ENCODE results near the gene MCTP1. TPM values are rescaled to one million over a fixed set of nuclear protein-coding genes. Genes with fewer than 3 reads are reported as not detected.

Gene MCTP1
- total and polyA plus RNA-seq, 7 experiments from 2014 or later = 0.75 to 38.9 (median 2.3) TPM; not detected in 1

DNA sequence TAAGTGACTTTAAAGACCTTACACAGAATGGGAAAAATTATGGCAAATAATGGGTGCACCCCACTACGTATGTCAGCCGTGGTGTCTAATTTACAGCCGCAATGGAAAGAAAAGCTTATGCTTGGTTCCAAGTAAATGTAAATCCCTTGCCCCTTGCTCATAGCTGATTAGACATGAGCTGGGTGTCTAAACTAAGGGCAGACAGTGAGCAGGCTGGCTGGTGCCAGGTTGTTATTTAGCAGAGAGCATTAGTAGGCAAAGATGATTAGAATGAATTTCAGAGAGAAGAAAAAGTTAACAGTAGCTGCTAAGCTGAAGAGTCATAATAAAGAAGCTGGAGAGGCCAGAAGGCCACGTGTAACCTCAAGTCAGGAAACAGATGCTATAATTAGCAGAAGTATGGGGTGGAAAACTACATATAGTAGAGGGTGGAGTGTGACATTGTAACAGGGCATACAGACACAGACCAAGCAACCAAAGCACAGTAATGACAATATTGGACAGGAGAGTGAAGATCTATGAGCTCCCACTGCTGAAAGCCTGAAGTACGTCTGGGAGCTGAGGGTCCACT is 257.7 kb downstream of the MCTP1 start:
- DNase-seq (no peak), ATAC-seq (peak; percentile 76)
- Histone ChIP-seq H3K27ac (ENCODE audit: low read depth, low read length) (no peak overlapping the region), H3K36me3 (ENCODE audit: control insufficient read depth in 2 of 3, insufficient read depth in 3 of 3, low read length in 3 of 3) (no peaks in the 10 kb centered on the region), H3K27me3 (ENCODE audit: control insufficient read depth in 2 of 2, insufficient read depth in 2 of 2, low read length in 2 of 2) (no peaks in the 10 kb centered on the region), H3K4me3 (ENCODE audit: low read length) (no peak overlapping the region), H3K4me1 (ENCODE audit: control insufficient read depth in 2 of 2, insufficient read depth in 2 of 2, low read length in 2 of 2) (no peaks in the 10 kb centered on the region), H3K9me3 (ENCODE audit: control insufficient read depth in 2 of 3, low read length in 3 of 3) (no peaks in the 10 kb centered on the region)
- ChIA-PET POLR2A (no interaction called here), CTCF (no interaction called here)
- Mint-ChIP-seq H3K4me3 (peak overlapping the region in 1 of 10 donors; percentile 10), H3K36me3 (no peaks in the 10 kb centered on the region), H3K4me1 (peaks cover 7 to 14% (median 9%) of the 10 kb centered on the region in 7 donors), H3K27me3 (peaks cover 0 to 6% (median 5%) of the 10 kb centered on the region in 5 donors), H3K9me3 (peaks cover 0 to 6% (median under 1%) of the 10 kb centered on the region in 11 donors), H3K27ac (peak overlapping the region in 1 of 9 donors; percentile 1)
- intact Hi-C loops (cut with micrococcal nuclease) = no loop called here

DNA sequence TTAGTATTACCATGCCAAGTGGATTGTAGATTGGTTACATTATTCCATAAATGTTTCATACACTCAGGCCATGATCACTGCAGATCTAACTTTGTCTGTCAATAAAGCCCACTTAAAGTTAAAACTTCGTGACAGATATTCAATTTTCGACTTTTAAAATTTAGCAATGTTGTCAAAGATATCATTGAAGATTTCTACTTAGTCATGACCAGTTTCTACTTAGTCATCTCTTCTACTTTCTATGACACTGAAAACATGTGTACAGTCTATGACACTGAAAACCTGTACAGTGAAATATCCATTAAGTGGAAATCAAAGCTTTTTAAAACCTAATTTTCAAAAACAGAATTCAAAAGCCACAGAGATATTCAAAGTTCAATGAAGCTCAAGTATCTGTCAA is 258.2 kb downstream of the MCTP1 start:
- Histone ChIP-seq H3K36me3 (ENCODE audit: control insufficient read depth in 2 of 3, insufficient read depth in 3 of 3, low read length in 3 of 3) (no peaks in the 10 kb centered on the region), H3K9me3 (ENCODE audit: control insufficient read depth in 2 of 3, low read length in 3 of 3) (no peaks in the 10 kb centered on the region), H3K27ac (ENCODE audit: low read depth, low read length) (no peak overlapping the region), H3K27me3 (ENCODE audit: control insufficient read depth in 2 of 2, insufficient read depth in 2 of 2, low read length in 2 of 2) (no peaks in the 10 kb centered on the region), H3K4me3 (ENCODE audit: low read length) (no peak overlapping the region), H3K4me1 (ENCODE audit: control insufficient read depth in 2 of 2, insufficient read depth in 2 of 2, low read length in 2 of 2) (no peaks in the 10 kb centered on the region)
- peaks cover 0 to 6% (median 3%) of the 10 kb centered on the region in 5 donors for H3K27me3 Mint-ChIP-seq
- POLR2A ChIA-PET = no interaction called here
- ATAC-seq (no peak), DNase-seq (no peak)
- peaks cover 7 to 14% (median 9%) of the 10 kb centered on the region in 7 donors for H3K4me1 Mint-ChIP-seq
- intact Hi-C loops (cut with micrococcal nuclease) = no loop called here
- H3K4me3 Mint-ChIP-seq = no peak overlapping the region
- peaks cover 0 to 2% (median 0%) of the 10 kb centered on the region in 11 donors for H3K9me3 Mint-ChIP-seq
- H3K27ac Mint-ChIP-seq = no peak overlapping the region
- no peaks in the 10 kb centered on the region for H3K36me3 Mint-ChIP-seq
- CTCF ChIA-PET = no interaction called here

DNA sequence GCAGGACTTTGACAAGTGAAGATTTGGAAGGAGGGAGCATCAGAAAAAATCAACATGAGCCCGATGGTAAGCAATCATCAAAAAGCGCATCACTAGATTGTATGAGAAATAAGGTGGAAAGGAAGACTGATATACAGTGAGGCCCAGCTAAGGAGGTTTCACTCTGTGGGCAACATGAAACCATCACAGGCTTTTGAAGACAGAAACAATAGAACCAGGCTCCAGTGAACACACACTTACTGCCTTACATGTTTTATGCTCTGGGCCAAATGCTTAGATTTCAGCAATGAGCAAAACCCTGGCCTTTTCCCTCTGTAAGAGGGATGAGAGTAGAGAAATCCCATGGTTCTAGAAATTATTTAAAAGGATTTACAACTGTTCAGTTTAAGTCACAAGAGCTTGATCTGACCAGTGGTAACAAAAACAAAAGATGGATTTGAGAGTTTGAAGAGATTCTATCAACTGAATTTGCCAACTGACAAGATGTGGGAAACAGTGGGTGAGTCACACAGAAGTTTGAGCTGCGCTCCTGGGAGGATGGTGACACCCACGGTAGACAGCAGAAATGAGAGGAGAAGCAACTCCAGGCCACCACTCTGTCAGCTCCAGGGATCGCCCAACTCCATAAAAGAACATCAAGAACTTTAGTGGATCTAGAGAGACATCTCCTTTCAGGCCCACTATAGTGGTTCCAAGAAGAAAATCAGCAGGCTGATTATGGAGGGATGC is 261.8 kb downstream of the MCTP1 start:
- ChIA-PET CTCF (no interaction called here), POLR2A (no interaction called here)
- Mint-ChIP-seq H3K4me1 (peaks cover 7 to 14% (median 9%) of the 10 kb centered on the region in 7 donors), H3K36me3 (no peaks in the 10 kb centered on the region), H3K9me3 (peaks cover 0 to 2% (median 0%) of the 10 kb centered on the region in 11 donors), H3K27ac (no peak overlapping the region), H3K4me3 (no peak overlapping the region), H3K27me3 (peaks cover 0 to 6% (median 0%) of the 10 kb centered on the region in 5 donors)
- Histone ChIP-seq H3K9me3 (ENCODE audit: control insufficient read depth in 2 of 3, low read length in 3 of 3) (no peaks in the 10 kb centered on the region), H3K27me3 (ENCODE audit: control insufficient read depth in 2 of 2, insufficient read depth in 2 of 2, low read length in 2 of 2) (no peaks in the 10 kb centered on the region), H3K27ac (ENCODE audit: low read depth, low read length) (no peak overlapping the region), H3K36me3 (ENCODE audit: control insufficient read depth in 2 of 3, insufficient read depth in 3 of 3, low read length in 3 of 3) (no peaks in the 10 kb centered on the region), H3K4me1 (ENCODE audit: control insufficient read depth in 2 of 2, insufficient read depth in 2 of 2, low read length in 2 of 2) (no peaks in the 10 kb centered on the region), H3K4me3 (ENCODE audit: low read length) (no peak overlapping the region)
- DNase-seq (no peak), ATAC-seq (peak; percentile 70)
- intact Hi-C loops (cut with micrococcal nuclease) = no loop called here

DNA sequence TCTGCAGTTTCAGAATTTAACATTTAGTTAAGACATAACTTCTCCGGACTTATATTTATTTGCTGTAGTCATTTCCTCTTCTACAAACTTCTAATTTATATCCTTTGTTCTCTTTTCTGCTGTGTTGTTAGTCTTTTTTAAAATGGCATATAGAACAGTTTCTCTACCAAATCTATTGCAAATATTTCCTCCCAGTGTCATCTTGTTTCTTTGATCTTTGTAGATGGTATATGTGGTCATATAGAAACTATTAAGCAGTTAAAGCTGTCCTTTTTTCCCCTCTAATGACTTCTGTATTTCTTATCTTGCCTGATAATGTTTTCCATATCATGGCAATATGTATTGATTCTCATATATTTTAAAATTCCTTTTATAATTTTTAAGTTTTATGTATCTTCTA is 264.5 kb downstream of the MCTP1 start:
- DNase-seq (no peak), ATAC-seq (no peak)
- Mint-ChIP-seq H3K27me3 (peaks cover 0 to 3% (median 0%) of the 10 kb centered on the region in 5 donors), H3K4me3 (no peak overlapping the region), H3K36me3 (no peaks in the 10 kb centered on the region), H3K4me1 (peaks cover 0 to 6% (median 0%) of the 10 kb centered on the region in 7 donors), H3K9me3 (peaks cover 0 to 2% (median 0%) of the 10 kb centered on the region in 11 donors), H3K27ac (no peak overlapping the region)
- intact Hi-C loops (cut with micrococcal nuclease) = no loop called here
- Histone ChIP-seq H3K27ac (ENCODE audit: low read depth, low read length) (no peak overlapping the region), H3K4me3 (ENCODE audit: low read length) (no peak overlapping the region), H3K36me3 (ENCODE audit: control insufficient read depth in 2 of 3, insufficient read depth in 3 of 3, low read length in 3 of 3) (no peaks in the 10 kb centered on the region), H3K4me1 (ENCODE audit: control insufficient read depth in 2 of 2, insufficient read depth in 2 of 2, low read length in 2 of 2) (no peaks in the 10 kb centered on the region), H3K9me3 (ENCODE audit: control insufficient read depth in 2 of 3, low read length in 3 of 3) (no peaks in the 10 kb centered on the region), H3K27me3 (ENCODE audit: control insufficient read depth in 2 of 2, insufficient read depth in 2 of 2, low read length in 2 of 2) (no peaks in the 10 kb centered on the region)
- ChIA-PET CTCF (no interaction called here), POLR2A (no interaction called here)

DNA sequence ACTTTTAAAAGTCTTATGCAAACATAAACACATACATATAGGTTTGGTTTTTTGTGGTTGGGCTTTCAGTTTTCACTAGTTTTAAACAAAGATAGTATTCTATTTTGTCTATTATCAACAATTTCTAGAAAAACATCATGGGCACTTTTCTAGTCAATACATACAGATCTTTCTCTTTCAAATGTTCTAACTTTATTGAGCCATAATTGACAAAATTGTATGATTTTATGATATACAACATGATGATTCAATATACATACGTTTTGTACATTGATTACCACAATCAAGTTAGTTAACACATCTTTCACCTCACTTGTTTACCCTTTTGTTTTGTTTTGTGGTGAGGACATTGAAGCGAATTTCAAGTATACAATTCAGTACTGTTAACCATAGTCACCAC is 265.9 kb downstream of the MCTP1 start:
- no peak for ATAC-seq
- DNase-seq = no peak
- H3K27ac ChIP-seq (ENCODE audit: low read depth, low read length) = no peak overlapping the region
- H3K36me3 ChIP-seq (ENCODE audit: control insufficient read depth in 2 of 3, insufficient read depth in 3 of 3, low read length in 3 of 3) = no peaks in the 10 kb centered on the region
- no peaks in the 10 kb centered on the region for H3K36me3 Mint-ChIP-seq
- no peak overlapping the region for H3K27ac Mint-ChIP-seq
- H3K27me3 Mint-ChIP-seq = peaks cover 0 to 3% (median 0%) of the 10 kb centered on the region in 5 donors
- intact Hi-C loops (cut with micrococcal nuclease) = no loop called here
- H3K4me1 Mint-ChIP-seq = peaks cover 0 to 6% (median 0%) of the 10 kb centered on the region in 7 donors
- POLR2A ChIA-PET = no interaction called here
- no peaks in the 10 kb centered on the region for H3K27me3 ChIP-seq (ENCODE audit: control insufficient read depth in 2 of 2, insufficient read depth in 2 of 2, low read length in 2 of 2)
- no peak overlapping the region for H3K4me3 ChIP-seq (ENCODE audit: low read length)
- no peaks in the 10 kb centered on the region for H3K9me3 ChIP-seq (ENCODE audit: control insufficient read depth in 2 of 3, low read length in 3 of 3)
- no peak overlapping the region for H3K4me3 Mint-ChIP-seq
- no peaks in the 10 kb centered on the region for H3K4me1 ChIP-seq (ENCODE audit: control insufficient read depth in 2 of 2, insufficient read depth in 2 of 2, low read length in 2 of 2)
- H3K9me3 Mint-ChIP-seq = peaks cover 0 to 2% (median 0%) of the 10 kb centered on the region in 11 donors
- CTCF ChIA-PET = no interaction called here

DNA sequence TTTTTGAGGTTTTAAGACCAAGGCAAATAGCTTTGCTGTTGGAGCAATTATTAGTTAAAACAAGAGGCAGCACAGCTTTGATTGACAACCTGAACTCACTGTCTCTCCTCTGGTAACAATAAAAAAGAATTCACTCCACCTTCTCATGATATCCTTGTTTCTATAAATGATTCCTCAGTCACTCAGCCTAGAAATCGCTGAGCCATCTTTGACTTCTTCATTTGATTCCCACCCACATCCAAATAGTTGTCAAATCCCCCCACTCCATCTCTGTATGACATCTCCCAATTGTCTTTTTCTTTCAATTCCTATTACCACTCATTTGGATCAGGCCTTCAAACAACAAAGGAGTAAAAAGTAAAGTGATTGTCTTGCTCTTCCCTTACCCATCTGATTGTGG is 266.4 kb downstream of the MCTP1 start:
- intact Hi-C loops (cut with micrococcal nuclease) = no loop called here
- Histone ChIP-seq H3K9me3 (ENCODE audit: control insufficient read depth in 2 of 3, low read length in 3 of 3) (no peaks in the 10 kb centered on the region), H3K27me3 (ENCODE audit: control insufficient read depth in 2 of 2, insufficient read depth in 2 of 2, low read length in 2 of 2) (no peaks in the 10 kb centered on the region), H3K36me3 (ENCODE audit: control insufficient read depth in 2 of 3, insufficient read depth in 3 of 3, low read length in 3 of 3) (no peaks in the 10 kb centered on the region), H3K4me3 (ENCODE audit: low read length) (no peak overlapping the region), H3K4me1 (ENCODE audit: control insufficient read depth in 2 of 2, insufficient read depth in 2 of 2, low read length in 2 of 2) (no peaks in the 10 kb centered on the region), H3K27ac (ENCODE audit: low read depth, low read length) (no peak overlapping the region)
- H3K9me3 Mint-ChIP-seq = peaks cover 0 to 2% (median 0%) of the 10 kb centered on the region in 11 donors
- no peaks in the 10 kb centered on the region for H3K36me3 Mint-ChIP-seq
- no peak overlapping the region for H3K27ac Mint-ChIP-seq
- no peak for ATAC-seq
- CTCF ChIA-PET = no interaction called here
- no peak overlapping the region for H3K4me3 Mint-ChIP-seq
- DNase-seq = no peak
- peaks cover 0 to 6% (median 0%) of the 10 kb centered on the region in 7 donors for H3K4me1 Mint-ChIP-seq
- POLR2A ChIA-PET = no interaction called here
- peaks cover 0 to 3% (median 0%) of the 10 kb centered on the region in 5 donors for H3K27me3 Mint-ChIP-seq

DNA sequence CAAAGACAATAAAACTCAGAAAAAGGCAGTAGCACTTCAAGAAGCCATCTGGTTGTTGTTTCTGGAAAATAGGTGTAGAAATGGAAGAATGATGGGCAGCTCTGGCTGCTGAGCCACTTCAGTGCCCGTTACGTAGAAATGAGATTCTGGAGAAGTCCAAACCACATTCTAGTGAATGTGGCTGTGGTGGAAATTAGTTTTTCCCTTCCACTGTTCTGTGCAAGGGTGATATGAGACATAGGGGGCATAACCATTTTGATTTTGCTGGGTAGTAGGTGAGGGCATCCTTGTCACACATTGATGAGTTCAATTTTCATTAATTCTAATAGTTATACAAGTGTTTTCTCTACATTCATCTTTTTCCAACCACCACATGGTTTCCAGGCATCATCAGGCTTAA is 275.1 kb downstream of the MCTP1 start:
- intact Hi-C loops (cut with micrococcal nuclease) = no loop called here
- no peaks in the 10 kb centered on the region for H3K4me1 ChIP-seq (ENCODE audit: control insufficient read depth in 2 of 2, insufficient read depth in 2 of 2, low read length in 2 of 2)
- H3K9me3 ChIP-seq (ENCODE audit: control insufficient read depth in 2 of 3, low read length in 3 of 3) = peaks cover 0 to 1% (median 0%) of the 10 kb centered on the region in 3 experiments
- ATAC-seq = no peak
- ChIA-PET POLR2A (no interaction called here), CTCF (no interaction called here)
- Mint-ChIP-seq H3K36me3 (peaks cover 0 to 4% (median 0%) of the 10 kb centered on the region in 5 donors), H3K27ac (no peak overlapping the region), H3K9me3 (peaks cover 0 to 11% (median 7%) of the 10 kb centered on the region in 11 donors), H3K4me1 (peaks cover 0 to 1% (median 0%) of the 10 kb centered on the region in 7 donors), H3K27me3 (peaks cover 0 to 5% (median 0%) of the 10 kb centered on the region in 5 donors), H3K4me3 (no peak overlapping the region)
- H3K4me3 ChIP-seq (ENCODE audit: low read length) = no peak overlapping the region
- no peaks in the 10 kb centered on the region for H3K27me3 ChIP-seq (ENCODE audit: control insufficient read depth in 2 of 2, insufficient read depth in 2 of 2, low read length in 2 of 2)
- H3K27ac ChIP-seq (ENCODE audit: low read depth, low read length) = no peak overlapping the region
- H3K36me3 ChIP-seq (ENCODE audit: control insufficient read depth in 2 of 3, insufficient read depth in 3 of 3, low read length in 3 of 3) = no peaks in the 10 kb centered on the region
- no peak for DNase-seq

All from naive thymus-derived CD4-positive, alpha-beta T cell (primary cell).